Skeletal muscle satellite cell (primary cell): ENCODE results near the gene MFRP.
A peak's percentile ranks its signal among the peaks of the same experiment; 100 is the strongest.

Experiments used
- H3K27me3 ChIP-seq: 2 replicates; pipeline ENCODE4 v1.7.0; 2013; ENCODE audit warnings: low read length; ENCODE audit not compliant: control insufficient read depth, insufficient read depth
- H3K36me3 ChIP-seq: 2 replicates; pipeline ENCODE4 v1.7.0; 2013; ENCODE audit warnings: mild to moderate bottlenecking, control low read depth, low read length; ENCODE audit not compliant: insufficient read depth
- H3K4me1 ChIP-seq: 2 replicates; pipeline ENCODE4 v1.7.0; 2013; ENCODE audit warnings: low read length; ENCODE audit not compliant: control insufficient read depth, insufficient read depth
- H3K4me2 ChIP-seq: 2 replicates; pipeline ENCODE4 v1.7.0; 2013; ENCODE audit warnings: mild to moderate bottlenecking, low read length
- H3K4me3 ChIP-seq: 2 replicates; pipeline ENCODE4 v1.7.0; 2013; ENCODE audit warnings: low read length
- H3K9ac ChIP-seq: 2 replicates; pipeline ENCODE4 v1.7.0; 2013; ENCODE audit warnings: mild to moderate bottlenecking, low read depth, low read length, moderate library complexity
- H3K9me3 ChIP-seq: replicated peaks from 2 replicates; pipeline ENCODE4 v1.7.0; 2013; ENCODE audit warnings: mild to moderate bottlenecking, control low read depth, low read length

The MFRP gene

GRCh38 chr11:119371067-119371601, 24.6 kb upstream of the MFRP start:
- Histone ChIP-seq H3K9ac (no peak overlapping the region), H3K36me3 (no peaks in the 10 kb centered on the region), H3K27me3 (no peaks in the 10 kb centered on the region), H3K4me3 (no peak overlapping the region), H3K4me2 (no peak overlapping the region), H3K9me3 (no peaks in the 10 kb centered on the region), H3K4me1 (peaks cover 69% of the 10 kb centered on the region)

DNA sequence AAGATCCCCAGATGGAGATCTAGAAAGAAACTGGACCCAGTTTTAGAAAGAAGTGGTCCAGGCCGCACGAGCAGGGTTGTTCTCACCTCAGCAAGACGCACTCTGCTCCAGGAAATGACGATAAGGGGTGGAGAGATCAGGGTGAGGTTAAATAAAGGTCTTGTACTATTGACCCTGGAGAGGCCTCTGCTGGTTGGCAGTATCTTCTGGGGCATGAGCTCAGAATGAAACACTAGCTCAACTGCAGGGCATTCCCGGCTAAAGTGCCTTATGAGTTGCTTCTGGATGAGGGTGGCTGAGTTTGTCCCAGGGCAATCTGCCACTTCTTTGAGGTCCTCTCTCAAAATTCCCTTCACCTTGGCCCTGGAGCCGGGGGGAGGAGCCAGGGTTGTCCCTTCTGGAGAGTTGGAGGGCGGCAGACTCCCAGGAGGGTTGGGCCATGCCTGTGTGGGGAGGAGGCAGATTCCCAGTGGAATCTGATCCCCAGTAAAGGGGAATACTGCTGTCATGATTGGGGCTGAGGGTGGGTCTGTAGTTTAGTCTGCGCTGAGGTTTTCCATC, 24.1 kb upstream of the MFRP start:
- Histone ChIP-seq H3K9me3 (no peaks in the 10 kb centered on the region), H3K27me3 (no peaks in the 10 kb centered on the region), H3K9ac (no peak overlapping the region), H3K36me3 (no peaks in the 10 kb centered on the region), H3K4me1 (peaks cover 64% of the 10 kb centered on the region), H3K4me2 (no peak overlapping the region), H3K4me3 (no peak overlapping the region)

DNA sequence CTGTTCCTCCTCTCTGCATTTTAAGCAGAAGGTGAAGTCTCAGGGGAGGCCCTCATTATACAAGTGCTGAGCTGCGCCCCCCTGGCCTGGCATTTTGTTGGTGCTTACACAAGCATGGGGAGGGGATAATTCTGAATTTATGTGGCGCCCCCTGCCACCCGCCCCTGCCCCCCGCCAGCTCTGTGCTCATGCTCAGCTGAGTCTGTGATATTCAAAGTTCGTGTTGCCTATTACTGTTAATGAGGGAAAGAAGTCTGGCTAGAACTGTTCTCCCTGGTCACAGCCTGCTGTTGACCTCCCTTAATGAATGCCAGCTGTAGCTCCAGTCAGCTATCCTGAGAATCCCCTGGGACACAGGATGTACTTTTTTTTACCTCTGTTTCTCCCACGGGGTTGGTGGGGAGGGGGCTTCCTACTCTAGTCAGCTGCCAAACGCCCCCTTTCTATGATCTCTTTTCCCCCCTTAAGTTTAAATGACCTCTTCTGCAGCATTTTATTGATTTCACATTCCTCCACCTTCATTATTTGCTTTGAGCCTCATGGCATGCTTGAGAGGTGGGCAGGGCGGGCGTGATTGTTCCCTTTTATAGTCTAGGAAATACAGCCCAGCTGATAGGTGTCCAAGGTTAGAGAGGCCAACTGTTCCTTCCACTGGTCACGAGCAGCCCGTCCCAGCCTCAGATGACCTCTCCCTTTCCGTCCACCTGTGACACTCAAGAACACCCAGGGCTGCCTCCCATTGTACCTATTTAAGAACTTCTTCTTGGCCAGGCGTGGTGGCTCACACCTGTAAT, 22.8 kb upstream of the MFRP start:
- Histone ChIP-seq H3K4me2 (peak overlapping the region; percentile 66), H3K36me3 (no peaks in the 10 kb centered on the region), H3K9me3 (no peaks in the 10 kb centered on the region), H3K9ac (no peak overlapping the region), H3K4me1 (peaks cover 64% of the 10 kb centered on the region), H3K27me3 (no peaks in the 10 kb centered on the region), H3K4me3 (no peak overlapping the region)

- peaks cover 67% of the 10 kb centered on the region for H3K4me1 ChIP-seq
- no peaks in the 10 kb centered on the region for H3K27me3 ChIP-seq
- H3K4me3 ChIP-seq: peak overlapping the region; percentile 22
- no peaks in the 10 kb centered on the region for H3K9me3 ChIP-seq
- H3K36me3 ChIP-seq: no peaks in the 10 kb centered on the region
- H3K9ac ChIP-seq: peak overlapping the region; percentile 15
- H3K4me2 ChIP-seq: peak overlapping the region; percentile 66
Measured at GRCh38 chr11:119368121-119369034, 21.9 kb upstream of the MFRP start.

DNA sequence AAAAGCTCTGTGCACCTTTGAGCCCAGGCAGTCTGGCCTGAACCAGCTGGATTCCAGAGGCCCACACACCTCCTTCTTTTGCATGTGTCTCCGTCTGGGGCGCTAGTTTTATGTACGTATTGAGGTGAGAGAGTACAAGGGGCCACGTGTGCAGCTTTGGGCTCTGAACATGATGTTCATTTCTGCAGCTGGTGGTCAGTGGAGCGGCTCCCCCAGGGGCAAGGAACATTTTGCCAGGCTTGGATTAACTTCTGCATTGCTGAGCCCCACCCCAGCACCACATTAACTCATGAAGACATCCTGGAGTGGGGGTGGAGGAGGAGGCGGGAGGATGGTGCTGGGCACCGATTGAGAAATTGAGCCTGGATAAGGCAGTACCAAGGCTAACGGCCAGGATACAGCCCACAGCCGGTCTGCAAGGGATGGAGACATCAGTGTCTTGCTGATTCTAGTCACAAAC, 21.2 kb upstream of the MFRP start:
- Histone ChIP-seq H3K36me3 (no peaks in the 10 kb centered on the region), H3K27me3 (no peaks in the 10 kb centered on the region), H3K9ac (peak overlapping the region; percentile 15), H3K4me2 (peak overlapping the region; percentile 66), H3K4me3 (peak overlapping the region; percentile 22), H3K4me1 (peaks cover 74% of the 10 kb centered on the region), H3K9me3 (no peaks in the 10 kb centered on the region)

DNA sequence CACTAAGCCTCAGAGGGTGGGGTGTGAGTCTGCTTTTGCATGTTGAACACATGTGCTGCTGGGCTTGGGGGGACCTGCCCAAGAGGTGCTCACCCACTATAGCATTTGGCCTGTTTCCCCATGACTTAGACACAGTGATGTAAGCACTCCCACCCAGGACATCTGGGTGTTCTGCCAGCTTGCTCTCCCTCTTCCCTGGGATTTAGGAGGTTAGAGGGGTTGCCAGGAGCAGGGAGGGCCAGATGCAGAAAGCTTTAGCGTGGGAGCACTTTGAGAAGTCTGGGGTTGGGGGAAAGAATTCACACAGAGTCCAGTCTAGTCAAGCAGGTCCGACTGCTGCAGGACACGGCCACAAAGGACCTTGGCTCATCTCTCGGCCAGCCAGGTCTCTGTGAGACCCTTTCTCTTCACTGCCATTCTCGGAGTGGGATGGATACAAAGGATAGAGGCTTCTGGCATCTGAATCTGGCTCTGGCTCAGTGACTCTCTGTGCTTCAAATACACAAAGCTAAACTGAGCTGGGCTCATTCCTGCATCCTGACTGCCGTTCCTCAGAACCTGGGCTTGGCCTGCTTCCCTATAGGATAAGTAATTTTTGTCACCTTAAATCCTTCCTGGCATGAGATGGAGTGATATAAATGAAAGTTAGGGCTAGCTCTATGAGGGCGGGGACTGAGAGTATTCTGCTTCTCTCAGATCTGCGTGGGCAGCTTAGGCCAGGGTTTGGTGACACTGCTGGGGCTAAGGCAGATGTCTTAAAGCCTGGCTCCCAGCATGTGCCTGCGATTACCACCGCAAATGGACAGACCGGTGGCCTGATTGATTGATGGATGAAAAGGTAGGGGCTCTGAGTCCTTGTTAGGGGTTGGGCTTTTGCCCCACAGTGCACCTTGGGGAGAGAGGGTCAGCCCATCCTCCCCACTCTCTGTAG, 20.4 kb upstream of the MFRP start:
- Histone ChIP-seq H3K9ac (no peak overlapping the region), H3K36me3 (no peaks in the 10 kb centered on the region), H3K4me1 (peaks cover 78% of the 10 kb centered on the region), H3K9me3 (no peaks in the 10 kb centered on the region), H3K4me2 (peak overlapping the region; percentile 66), H3K27me3 (no peaks in the 10 kb centered on the region), H3K4me3 (no peak overlapping the region)

DNA sequence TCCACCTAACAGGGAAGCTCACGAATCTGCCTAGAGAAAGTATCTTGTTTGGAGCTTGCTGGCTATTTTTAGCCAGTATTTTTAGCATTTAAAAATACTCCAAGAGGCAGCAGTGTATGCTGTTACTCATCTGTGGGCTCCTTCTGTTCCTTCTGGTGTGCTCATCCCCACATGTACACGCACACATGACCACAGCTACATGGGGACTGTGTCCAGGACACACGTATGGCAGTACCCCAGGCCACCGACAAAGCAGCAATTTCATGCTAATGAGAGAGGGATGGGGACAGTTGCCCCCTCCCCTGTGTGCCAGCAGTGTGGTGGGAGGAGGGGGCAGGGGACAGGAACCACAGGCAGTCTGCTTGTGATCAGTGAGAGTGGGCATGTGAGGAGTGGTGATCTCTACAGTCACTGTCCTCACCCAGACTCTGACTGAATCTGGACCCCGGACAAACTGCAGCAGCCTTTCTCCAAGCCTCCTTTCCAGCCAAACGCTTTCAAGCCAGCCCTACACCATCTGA, 18.6 kb upstream of the MFRP start:
- Histone ChIP-seq H3K36me3 (no peaks in the 10 kb centered on the region), H3K9me3 (no peaks in the 10 kb centered on the region), H3K9ac (no peak overlapping the region), H3K27me3 (no peaks in the 10 kb centered on the region), H3K4me1 (peaks cover 74% of the 10 kb centered on the region), H3K4me3 (peak overlapping the region; percentile 46), H3K4me2 (peak overlapping the region; percentile 41)

DNA sequence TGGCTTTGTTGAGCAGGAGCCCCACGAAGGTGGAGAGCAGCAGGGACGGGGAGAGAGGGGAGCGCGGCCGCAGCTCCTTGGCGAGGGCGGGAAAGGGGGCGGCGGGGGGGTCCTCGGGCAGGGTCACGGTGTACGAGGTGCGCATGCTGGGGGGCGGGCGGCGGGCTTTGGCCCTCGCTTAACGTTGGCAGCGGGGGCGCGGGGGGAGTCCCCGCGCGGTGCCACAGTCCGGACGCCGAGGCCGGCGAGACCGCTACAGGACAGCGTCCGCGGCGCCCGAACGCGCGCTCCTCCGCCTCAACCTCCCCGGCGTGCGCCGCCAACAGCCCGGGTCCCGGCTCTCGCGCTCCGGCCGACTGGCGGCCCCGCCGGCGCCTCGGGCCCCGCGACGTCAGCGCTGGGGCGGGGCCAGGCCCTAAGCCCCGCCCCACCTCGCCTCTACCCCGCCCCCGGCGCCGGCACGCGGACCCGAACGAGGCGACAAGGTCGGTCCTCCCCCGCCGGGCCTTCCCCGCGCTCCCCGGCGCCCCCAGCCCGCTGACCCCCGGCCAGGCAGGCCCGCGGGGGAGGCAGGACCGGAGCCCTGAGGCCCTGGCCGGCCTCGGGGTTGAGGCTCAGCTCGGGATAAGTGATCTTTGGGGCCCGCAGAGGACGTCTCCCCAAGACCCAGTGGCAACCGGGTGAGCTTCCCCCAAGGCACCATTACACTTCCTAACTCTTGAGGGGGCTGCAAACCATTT, 17.5 kb upstream of the MFRP start:
- H3K4me2 ChIP-seq: peak overlapping the region; percentile 76
- H3K9me3 ChIP-seq: no peaks in the 10 kb centered on the region
- H3K4me3 ChIP-seq: peak overlapping the region; percentile 66
- no peaks in the 10 kb centered on the region for H3K27me3 ChIP-seq
- peaks cover 74% of the 10 kb centered on the region for H3K4me1 ChIP-seq
- peaks cover under 1% of the 10 kb centered on the region for H3K36me3 ChIP-seq
- peak overlapping the region; percentile 42 for H3K9ac ChIP-seq

DNA sequence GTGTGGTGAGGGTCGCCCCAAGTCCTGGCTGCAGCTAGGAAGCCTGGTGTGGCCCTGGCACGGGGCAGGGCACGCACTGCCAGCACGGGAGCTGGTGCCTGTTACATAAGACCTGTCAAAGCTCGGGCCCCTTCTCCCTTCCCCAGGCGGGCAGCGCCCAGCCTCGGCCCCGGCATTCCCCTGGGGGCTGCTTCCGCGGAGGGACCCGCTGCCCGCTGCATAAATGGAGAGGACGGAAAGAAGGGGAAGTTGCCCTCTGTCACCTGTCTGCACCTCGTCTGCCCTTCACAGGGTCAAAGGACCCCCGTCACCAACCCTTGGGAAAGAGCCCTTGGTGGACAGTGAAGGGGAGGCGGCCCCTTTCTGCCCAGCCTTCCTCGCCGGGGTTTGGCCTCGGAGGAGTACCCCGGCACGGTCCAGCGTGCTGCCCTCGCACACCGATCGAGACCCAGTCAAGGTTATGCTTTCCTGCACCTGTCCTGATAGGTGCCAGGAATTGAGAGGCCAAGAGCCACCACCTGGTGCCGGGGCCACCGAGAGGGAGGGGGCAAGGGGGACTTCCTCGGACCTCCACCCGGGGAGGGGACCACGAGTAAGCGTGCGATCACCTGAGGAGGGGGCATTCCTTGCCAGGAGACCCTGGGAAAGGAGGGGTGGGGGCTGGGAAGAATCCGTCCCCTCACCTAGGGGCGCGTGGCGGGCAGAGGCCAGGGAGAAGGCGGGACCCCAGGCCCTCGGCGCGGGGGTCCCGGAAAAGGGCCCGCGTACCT, 16.8 kb upstream of the MFRP start:
- peak overlapping the region; percentile 66 for H3K4me3 ChIP-seq

More for the DNA sequence above, 16.8 kb upstream of the MFRP start:
- Histone ChIP-seq H3K9me3 (no peaks in the 10 kb centered on the region), H3K9ac (peak overlapping the region; percentile 42), H3K4me1 (peaks cover 66% of the 10 kb centered on the region), H3K27me3 (no peaks in the 10 kb centered on the region), H3K4me2 (peak overlapping the region; percentile 76), H3K36me3 (peaks cover 7% of the 10 kb centered on the region)
